HFF-Myc (cell line): ENCODE results near the gene SPNS1.
"Not testable (repeated sequence)": the region's sequence is repeated elsewhere in the genome, so short reads cannot be mapped to it uniquely, and the experiment has no call there.

Experiments used
- DNase-seq: peaks from one replicate; pipeline ENCODE4 v3.0.0-alpha.2; 2011; ENCODE audit warnings: low read depth; ENCODE audit errors: extremely low read depth
- H3K4me3 ChIP-seq: replicated peaks from 2 replicates; pipeline ENCODE4 v1.5.1; 2011; ENCODE audit warnings: low read depth, mild to moderate bottlenecking, control low read depth, low read length
- TF ChIP-seq, protein P1 (sequence below): IDR thresholded peaks from 2 replicates; pipeline ENCODE4 v1.5.1; 2012; ENCODE audit warnings: mild to moderate bottlenecking, low read depth, low read length, control low read depth; ENCODE audit errors: missing control alignments

Gene SPNS1

DNA sequence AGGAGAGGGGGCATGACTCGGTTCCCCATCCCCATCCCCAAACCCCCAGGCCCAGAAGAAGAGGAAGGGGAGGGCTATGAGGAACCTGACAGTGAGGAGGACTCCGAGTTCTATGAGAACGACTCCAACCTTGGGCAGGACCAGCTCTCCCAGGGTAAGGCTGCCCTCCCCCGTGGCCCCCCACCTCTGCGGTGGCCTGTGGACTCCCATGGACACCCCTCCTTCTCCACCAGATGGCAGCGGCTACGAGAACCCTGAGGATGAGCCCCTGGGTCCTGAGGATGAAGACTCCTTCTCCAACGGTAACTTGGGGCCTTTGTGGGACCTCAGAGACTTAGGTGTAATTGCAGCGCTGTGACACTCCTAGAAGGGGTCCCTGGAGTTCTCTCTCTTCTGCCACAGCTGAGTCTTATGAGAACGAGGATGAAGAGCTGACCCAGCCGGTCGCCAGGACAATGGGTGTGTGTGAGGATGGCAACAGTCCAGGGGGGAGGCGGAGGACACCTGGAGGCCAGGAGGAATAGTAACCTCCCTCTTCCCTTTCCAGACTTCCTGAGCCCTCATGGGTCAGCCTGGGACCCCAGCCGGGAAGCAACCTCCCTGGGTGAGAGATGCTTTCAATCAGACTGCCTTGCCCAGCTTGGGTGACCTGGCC, 37.2 kb upstream of the SPNS1 start:
- DNase-seq: no peak
- TF ChIP-seq, protein P1, sequence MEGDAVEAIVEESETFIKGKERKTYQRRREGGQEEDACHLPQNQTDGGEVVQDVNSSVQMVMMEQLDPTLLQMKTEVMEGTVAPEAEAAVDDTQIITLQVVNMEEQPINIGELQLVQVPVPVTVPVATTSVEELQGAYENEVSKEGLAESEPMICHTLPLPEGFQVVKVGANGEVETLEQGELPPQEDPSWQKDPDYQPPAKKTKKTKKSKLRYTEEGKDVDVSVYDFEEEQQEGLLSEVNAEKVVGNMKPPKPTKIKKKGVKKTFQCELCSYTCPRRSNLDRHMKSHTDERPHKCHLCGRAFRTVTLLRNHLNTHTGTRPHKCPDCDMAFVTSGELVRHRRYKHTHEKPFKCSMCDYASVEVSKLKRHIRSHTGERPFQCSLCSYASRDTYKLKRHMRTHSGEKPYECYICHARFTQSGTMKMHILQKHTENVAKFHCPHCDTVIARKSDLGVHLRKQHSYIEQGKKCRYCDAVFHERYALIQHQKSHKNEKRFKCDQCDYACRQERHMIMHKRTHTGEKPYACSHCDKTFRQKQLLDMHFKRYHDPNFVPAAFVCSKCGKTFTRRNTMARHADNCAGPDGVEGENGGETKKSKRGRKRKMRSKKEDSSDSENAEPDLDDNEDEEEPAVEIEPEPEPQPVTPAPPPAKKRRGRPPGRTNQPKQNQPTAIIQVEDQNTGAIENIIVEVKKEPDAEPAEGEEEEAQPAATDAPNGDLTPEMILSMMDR: no peak

DNA sequence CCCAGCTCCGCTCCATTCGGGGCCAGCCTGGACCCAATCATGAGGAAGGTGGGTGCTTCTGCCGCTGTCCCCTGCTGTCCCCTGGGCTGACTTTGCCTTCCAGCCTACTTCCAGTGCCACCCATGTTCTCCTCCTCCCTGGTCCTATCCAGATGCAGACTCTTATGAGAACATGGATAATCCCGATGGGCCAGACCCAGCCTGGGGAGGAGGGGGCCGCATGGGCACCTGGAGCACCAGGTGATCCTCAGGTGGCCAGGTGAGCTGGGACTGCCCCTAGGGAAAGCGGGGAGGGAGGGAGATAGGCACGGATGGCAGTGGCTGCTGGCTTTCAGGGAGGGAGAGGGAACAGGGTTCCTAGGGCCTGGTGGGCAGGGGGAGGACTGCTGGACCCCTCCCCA, 35.9 kb upstream of the SPNS1 start:
- no peak for DNase-seq
- TF ChIP-seq, protein P1: no peak
- H3K4me3 ChIP-seq: no peak overlapping the region

More for the DNA sequence above, 37.2 kb upstream of the SPNS1 start:
- H3K4me3 ChIP-seq: no peak overlapping the region

DNA sequence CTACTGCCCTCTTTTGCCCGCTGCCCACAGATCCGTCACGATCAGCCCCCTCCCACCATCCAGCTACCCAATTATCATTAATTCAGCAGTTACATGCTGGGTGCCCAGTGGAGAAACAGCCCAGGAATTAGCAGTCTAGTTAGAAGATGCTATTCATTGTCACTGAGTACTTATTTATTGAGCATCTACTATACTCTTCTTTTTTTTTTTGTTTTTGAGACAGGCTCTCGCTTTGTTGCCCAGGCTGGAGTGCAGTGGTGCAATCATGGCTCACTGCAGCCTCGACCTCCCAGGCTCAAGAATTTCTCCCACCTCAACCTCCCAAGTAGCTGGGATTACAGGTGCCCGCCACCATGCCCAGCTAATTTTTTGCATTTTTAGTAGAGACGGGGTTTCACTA, 34.8 kb upstream of the SPNS1 start:
- DNase-seq, H3K4me3 ChIP-seq: not testable (repeated sequence)

DNA sequence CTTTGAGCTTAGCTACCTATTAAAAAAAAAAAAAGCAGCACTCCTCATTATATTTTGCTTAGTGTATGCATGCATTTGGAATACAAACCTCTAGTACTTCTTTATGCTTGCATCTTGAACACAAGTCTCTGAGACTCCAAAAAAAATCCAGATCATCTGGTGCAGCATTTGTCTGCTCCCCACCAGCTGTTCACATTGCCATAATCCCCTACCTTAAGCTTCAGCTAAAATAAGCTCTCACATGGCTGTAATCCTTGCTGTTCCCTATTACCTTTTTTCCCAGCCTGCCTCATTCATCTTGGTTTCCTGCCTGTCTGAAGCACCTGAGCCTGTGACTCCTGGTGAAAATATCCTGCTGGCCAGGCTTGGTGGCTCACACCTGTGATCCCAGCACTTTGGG, 31.3 kb upstream of the SPNS1 start:
- no peak for DNase-seq
- no peak overlapping the region for H3K4me3 ChIP-seq
- TF ChIP-seq, protein P1: no peak

DNA sequence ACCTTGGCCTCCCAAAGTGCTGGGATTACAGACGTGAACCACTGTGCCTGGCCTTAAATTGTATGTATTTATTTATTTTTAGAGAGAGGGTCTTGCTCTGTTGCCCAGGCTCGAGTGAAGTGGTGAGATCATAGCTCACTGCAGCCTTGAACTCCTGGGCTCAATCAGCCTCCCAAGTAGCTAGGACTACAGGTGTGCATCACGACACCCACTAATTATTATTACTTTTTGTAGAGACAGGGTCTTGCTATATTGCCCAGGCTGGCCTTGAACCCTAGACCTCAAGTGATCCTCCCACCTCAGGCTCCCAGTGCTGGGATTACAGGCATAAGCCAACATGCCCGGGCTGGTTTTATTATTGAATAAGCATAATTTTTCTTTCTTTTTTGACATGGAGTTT, 27.9 kb upstream of the SPNS1 start:
- H3K4me3 ChIP-seq: no peak overlapping the region
- DNase-seq: no peak
- TF ChIP-seq, protein P1: no peak

DNA sequence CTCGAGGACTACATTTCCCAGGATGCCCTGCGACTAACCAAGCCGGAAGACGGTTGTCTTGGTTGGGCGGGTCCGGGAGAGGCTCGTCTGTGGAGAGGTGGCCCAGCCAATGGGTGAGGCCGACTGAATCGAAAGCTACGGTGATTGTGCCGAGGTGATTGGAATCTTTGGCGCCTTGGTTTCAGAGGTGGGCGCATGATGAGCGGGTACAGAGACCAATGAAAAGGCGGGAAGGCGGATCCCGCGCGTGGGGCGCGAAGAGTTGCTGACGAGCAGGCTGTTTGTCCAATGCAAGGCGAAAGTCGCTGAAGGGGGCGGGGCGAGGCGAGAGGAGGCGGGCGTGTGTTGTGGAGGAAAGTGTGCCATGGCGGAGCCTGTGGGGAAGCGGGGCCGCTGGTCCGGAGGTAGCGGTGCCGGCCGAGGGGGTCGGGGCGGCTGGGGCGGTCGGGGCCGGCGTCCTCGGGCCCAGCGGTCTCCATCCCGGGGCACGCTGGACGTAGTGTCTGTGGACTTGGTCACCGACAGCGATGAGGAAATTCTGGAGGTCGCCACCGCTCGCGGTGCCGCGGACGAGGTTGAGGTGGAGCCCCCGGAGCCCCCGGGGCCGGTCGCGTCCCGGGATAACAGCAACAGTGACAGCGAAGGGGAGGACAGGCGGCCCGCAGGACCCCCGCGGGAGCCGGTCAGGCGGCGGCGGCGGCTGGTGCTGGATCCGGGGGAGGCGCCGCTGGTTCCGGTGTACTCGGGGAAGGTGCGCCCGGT, 23.7 kb upstream of the SPNS1 start, which contains the start of gene NFATC2IP:
NFATC2IP (plus strand) TSS at position 290 of the 762 bp plus-strand sequence; CDS start at position 365, 75 bp downstream.
- TF ChIP-seq, protein P1: no peak
- peak; percentile 100 for DNase-seq
- peak within 1 kb of the TSS; percentile 91 for H3K4me3 ChIP-seq

DNA sequence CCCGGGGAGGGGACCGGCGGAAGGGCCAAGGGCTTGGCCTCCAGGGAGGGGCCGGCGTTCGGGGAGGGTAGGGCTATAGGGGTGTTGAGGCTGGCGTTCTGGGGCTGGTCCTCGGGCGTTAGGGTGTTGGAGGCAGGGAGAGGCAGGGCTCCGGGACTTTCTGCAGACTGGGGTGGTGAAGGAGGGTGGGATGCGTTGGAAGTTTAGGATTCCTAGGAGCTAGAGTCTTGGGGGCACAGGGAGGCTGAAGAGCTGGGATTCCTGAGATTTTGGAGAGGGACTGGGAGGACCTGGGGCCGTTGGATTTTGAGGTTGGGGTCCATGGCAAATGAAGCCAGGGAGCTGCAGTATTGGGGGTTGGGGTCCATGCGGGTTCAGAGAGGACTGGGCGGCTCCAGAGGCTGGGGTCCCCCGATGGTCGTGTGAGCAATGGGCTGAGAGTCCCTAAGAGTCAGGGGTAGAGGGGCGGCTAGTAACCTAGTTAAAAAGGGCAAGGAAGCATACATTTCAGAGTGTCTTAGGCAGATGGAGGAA, 23.1 kb upstream of the SPNS1 start:
- peak overlapping the region; percentile 91 for H3K4me3 ChIP-seq
- DNase-seq: no peak
- TF ChIP-seq, protein P1: no peak
